OCI-LY3 (cell line): ENCODE data around the gene HMX1.

ENCODE experiments used
- H2AFZ ChIP-seq: fragments of 200-600, 300-600 bp; shearing (Covaris generic); 2 replicates; pipeline ENCODE4 v1.6.0; 2014; ENCODE audit warnings: antibody characterized with exemption, low read depth, low read length
- H3K27ac ChIP-seq: fragments of 200-600, 300-600 bp; sonication (generic); 2 replicates; pipeline ENCODE4 v1.5.1; 2014; ENCODE audit warnings: mild to moderate bottlenecking, low read length, moderate library complexity, mixed read lengths
- H3K27me3 ChIP-seq: fragments of 200-600, 300-600 bp; sonication (generic); 2 replicates; pipeline ENCODE4 v1.6.1; 2014; ENCODE audit warnings: low read depth, low read length, mixed read lengths
- H3K36me3 ChIP-seq: fragments of 200-600, 300-600 bp; sonication (generic); replicated peaks from 2 replicates; pipeline ENCODE3; 2014; ENCODE audit warnings: low read depth, low read length, mixed read lengths
- H3K4me1 ChIP-seq: fragments of 300-600, 200-600 bp; sonication (generic); 2 replicates; pipeline ENCODE4 v1.6.1; 2014; ENCODE audit warnings: low read length, mixed read lengths
- H3K4me2 ChIP-seq: fragments of 200-600, 300-600 bp; sonication (generic); 2 replicates; pipeline ENCODE4 v1.6.1; 2014; ENCODE audit warnings: low read length, mixed read lengths
- H3K4me3 ChIP-seq: fragments of 300-600, 200-600 bp; sonication (generic); 2 replicates; pipeline ENCODE4 v1.5.1; 2014; ENCODE audit warnings: antibody characterized with exemption, mild to moderate bottlenecking, low read length, moderate library complexity
- H3K79me2 ChIP-seq: fragments of 300-600, 200-600 bp; shearing (Covaris generic); 2 replicates; pipeline ENCODE4 v1.6.1; 2014; ENCODE audit warnings: mild to moderate bottlenecking, low read length, mixed read lengths
- H3K9ac ChIP-seq: fragments of 300-600, 200-600 bp; shearing (Covaris generic); 2 replicates; pipeline ENCODE4 v1.6.0; 2014; ENCODE audit warnings: mild to moderate bottlenecking, low read length, moderate library complexity
- H3K9me3 ChIP-seq: fragments of 200-600, 300-600 bp; shearing (Covaris generic); 2 replicates; pipeline ENCODE4 v1.6.1; 2014; ENCODE audit warnings: low read length, mixed read lengths; ENCODE audit not compliant: insufficient read depth
- H4K20me1 ChIP-seq: fragments of 200-600, 300-600 bp; sonication (generic); 2 replicates; pipeline ENCODE4 v1.6.1; 2016; ENCODE audit warnings: low read length, mixed read lengths; ENCODE audit not compliant: insufficient read depth
- CTCF ChIP-seq: fragments of 200-600, 300-600 bp; sonication (generic); IDR thresholded peaks from 2 replicates; pipeline ENCODE4 v1.5.1; 2014; ENCODE audit warnings: antibody characterized with exemption, low read length, low read depth
- EZH2phosphoT487 ChIP-seq: fragments of 200-600 bp; shearing (Covaris generic); IDR thresholded peaks from 2 replicates; pipeline ENCODE4 v1.6.1; 2018; ENCODE audit warnings: antibody characterized with exemption, mixed run types, low read depth

HMX1 gene

GRCh38 chr4:8910822-8911315 lies 39.2 kb upstream of the HMX1 start:
- Histone ChIP-seq H3K4me2 (no peak overlapping the region), H3K27ac (no peak overlapping the region), H3K4me3 (no peak overlapping the region), H2AFZ (no peak overlapping the region), H3K79me2 (no peaks in the 10 kb centered on the region), H3K9ac (no peak overlapping the region), H3K9me3 (no peaks in the 10 kb centered on the region), H4K20me1 (no peaks in the 10 kb centered on the region), H3K4me1 (peaks cover 6% of the 10 kb centered on the region; the same call in 1 of the 2 replicates), H3K27me3 (no peaks in the 10 kb centered on the region; the same call in 1 of the 2 replicates), H3K36me3 (no peaks in the 10 kb centered on the region)
- TF ChIP-seq EZH2phosphoT487 (no peak), CTCF (no peak)

GRCh38 chr4:8910100-8910821 lies 38.6 kb upstream of the HMX1 start:
- Histone ChIP-seq H3K9ac (no peak overlapping the region), H2AFZ (no peak overlapping the region), H4K20me1 (no peaks in the 10 kb centered on the region), H3K4me2 (no peak overlapping the region), H3K27me3 (no peaks in the 10 kb centered on the region; the same call in 1 of the 2 replicates), H3K4me3 (no peak overlapping the region), H3K9me3 (no peaks in the 10 kb centered on the region), H3K4me1 (peaks cover 6% of the 10 kb centered on the region; the same call in 1 of the 2 replicates), H3K36me3 (no peaks in the 10 kb centered on the region), H3K27ac (no peak overlapping the region), H3K79me2 (no peaks in the 10 kb centered on the region)
- TF ChIP-seq EZH2phosphoT487 (no peak), CTCF (no peak)

GRCh38 chr4:8909548-8909947 lies 37.9 kb upstream of the HMX1 start:
- H3K36me3 ChIP-seq = no peaks in the 10 kb centered on the region
- TF ChIP-seq EZH2phosphoT487 (no peak), CTCF (no peak)
- H3K4me2 ChIP-seq = peak overlapping the region; percentile 32; the same call in 1 of the 2 replicates
- H3K27me3 ChIP-seq = no peaks in the 10 kb centered on the region; the same call in 1 of the 2 replicates
- H3K27ac ChIP-seq = no peak overlapping the region
- no peaks in the 10 kb centered on the region for H3K79me2 ChIP-seq
- H2AFZ ChIP-seq = no peak overlapping the region; the same call in 1 of the 2 replicates
- no peak overlapping the region for H3K9ac ChIP-seq
- no peaks in the 10 kb centered on the region for H4K20me1 ChIP-seq
- peaks cover 6% of the 10 kb centered on the region; the same call in 1 of the 2 replicates for H3K4me1 ChIP-seq
- H3K4me3 ChIP-seq = no peak overlapping the region
- H3K9me3 ChIP-seq = no peaks in the 10 kb centered on the region

GRCh38 chr4:8908206-8908893 lies 36.7 kb upstream of the HMX1 start:
- Histone ChIP-seq H3K9me3 (no peaks in the 10 kb centered on the region), H3K9ac (no peak overlapping the region), H4K20me1 (no peaks in the 10 kb centered on the region), H3K36me3 (no peaks in the 10 kb centered on the region), H2AFZ (no peak overlapping the region), H3K4me2 (no peak overlapping the region), H3K79me2 (no peaks in the 10 kb centered on the region), H3K27me3 (no peaks in the 10 kb centered on the region; the same call in 1 of the 2 replicates), H3K4me3 (no peak overlapping the region), H3K27ac (no peak overlapping the region), H3K4me1 (peaks cover 6% of the 10 kb centered on the region; the same call in 1 of the 2 replicates)
- no peak for TF ChIP-seq EZH2phosphoT487
